ENCODE data around the gene CCDC89. TPM values are rescaled to one million over a fixed set of nuclear protein-coding genes. Genes with fewer than 3 reads are reported as not detected.

CCDC89 gene
- total and polyA plus RNA-seq, 2 of the 13 experiments (the other 11 are each of a cell fraction or from before 2014, with no cell fraction given) = 0.13 to 0.38 TPM

DNA sequence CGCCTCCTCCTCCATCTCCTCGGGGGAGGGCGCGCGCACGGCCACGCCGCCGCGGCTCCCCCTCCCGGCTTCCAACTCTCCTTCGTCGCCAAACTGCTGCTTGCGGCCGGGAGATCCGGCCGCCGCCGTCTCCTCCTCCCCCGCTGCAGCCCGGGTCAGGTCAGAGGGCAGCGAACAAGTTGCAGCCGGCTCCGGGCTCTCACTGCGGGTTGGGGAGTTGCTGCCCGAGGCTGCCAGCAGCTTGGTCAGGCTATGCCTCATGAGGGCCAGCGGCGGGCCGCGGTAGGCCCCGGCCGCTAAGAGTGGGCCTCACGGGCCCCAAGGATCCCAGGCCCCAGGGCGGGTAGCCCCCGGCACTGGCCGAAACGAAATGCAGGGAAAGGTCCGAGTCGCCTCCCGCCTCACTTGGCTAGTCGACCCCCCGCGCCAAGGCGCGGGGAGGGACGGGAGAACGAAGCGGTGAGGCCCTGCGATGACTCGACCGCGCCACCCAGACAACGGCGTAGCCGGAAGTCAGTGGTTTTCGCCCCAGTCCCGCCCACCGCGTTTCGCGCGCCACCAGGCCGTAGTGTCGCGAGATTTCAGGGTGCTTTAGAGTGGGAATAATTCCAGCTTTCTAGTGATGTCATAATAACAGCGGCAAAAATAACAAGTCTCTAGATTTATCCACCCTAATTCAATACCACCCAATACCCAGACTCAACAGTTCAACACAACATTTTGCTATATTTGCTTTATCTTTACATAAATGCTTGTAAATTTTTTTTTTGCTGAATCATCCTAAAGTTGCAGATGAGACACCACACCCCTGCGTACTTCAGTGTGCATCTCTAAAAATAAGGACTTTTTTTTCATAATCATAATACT is 21.1 kb downstream of the CCDC89 start, which contains the start of gene CREBZF (continued):
- TF ChIP-seq, protein P1, sequence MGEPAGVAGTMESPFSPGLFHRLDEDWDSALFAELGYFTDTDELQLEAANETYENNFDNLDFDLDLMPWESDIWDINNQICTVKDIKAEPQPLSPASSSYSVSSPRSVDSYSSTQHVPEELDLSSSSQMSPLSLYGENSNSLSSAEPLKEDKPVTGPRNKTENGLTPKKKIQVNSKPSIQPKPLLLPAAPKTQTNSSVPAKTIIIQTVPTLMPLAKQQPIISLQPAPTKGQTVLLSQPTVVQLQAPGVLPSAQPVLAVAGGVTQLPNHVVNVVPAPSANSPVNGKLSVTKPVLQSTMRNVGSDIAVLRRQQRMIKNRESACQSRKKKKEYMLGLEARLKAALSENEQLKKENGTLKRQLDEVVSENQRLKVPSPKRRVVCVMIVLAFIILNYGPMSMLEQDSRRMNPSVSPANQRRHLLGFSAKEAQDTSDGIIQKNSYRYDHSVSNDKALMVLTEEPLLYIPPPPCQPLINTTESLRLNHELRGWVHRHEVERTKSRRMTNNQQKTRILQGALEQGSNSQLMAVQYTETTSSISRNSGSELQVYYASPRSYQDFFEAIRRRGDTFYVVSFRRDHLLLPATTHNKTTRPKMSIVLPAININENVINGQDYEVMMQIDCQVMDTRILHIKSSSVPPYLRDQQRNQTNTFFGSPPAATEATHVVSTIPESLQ (CRISPR knock-in tag; conservative IDR thresholded peaks at IDR 0.05) = no peak
- TF ChIP-seq ZMYM4 (CRISPR knock-in tag; IDR thresholded peaks at IDR 0.05) (peak; percentile 93), DMAP1 (CRISPR knock-in tag; IDR thresholded peaks at IDR 0.05) (peak; percentile 82), ZNF10 (CRISPR knock-in tag; IDR thresholded peaks at IDR 0.05; ENCODE audit: borderline replicate concordance, low read depth) (no peak), SRF (IDR thresholded peaks at IDR 0.05; ENCODE audit: low read depth, low read length) (no peak), TBX2 (CRISPR knock-in tag; IDR thresholded peaks at IDR 0.05; ENCODE audit: borderline replicate concordance) (peak; percentile 59; the same call in 1 of the 2 replicates), JUN (CRISPR knock-in tag; IDR thresholded peaks at IDR 0.05) (peak; percentile 58; the same call in 1 of the 2 replicates), NKX3-1 (CRISPR knock-in tag; IDR thresholded peaks at IDR 0.05) (peak; percentile 72; the same call in 1 of the 2 replicates), CCDC6 (CRISPR knock-in tag; IDR thresholded peaks at IDR 0.05) (no peak; the same call in 1 of the 2 replicates), PHB2 (IDR thresholded peaks at IDR 0.05; ENCODE audit: partially characterized antibody) (no peak), FOSL1 (CRISPR knock-in tag; IDR thresholded peaks at IDR 0.05; ENCODE audit: borderline replicate concordance) (no peak)
- TF ChIP-seq, protein P2, sequence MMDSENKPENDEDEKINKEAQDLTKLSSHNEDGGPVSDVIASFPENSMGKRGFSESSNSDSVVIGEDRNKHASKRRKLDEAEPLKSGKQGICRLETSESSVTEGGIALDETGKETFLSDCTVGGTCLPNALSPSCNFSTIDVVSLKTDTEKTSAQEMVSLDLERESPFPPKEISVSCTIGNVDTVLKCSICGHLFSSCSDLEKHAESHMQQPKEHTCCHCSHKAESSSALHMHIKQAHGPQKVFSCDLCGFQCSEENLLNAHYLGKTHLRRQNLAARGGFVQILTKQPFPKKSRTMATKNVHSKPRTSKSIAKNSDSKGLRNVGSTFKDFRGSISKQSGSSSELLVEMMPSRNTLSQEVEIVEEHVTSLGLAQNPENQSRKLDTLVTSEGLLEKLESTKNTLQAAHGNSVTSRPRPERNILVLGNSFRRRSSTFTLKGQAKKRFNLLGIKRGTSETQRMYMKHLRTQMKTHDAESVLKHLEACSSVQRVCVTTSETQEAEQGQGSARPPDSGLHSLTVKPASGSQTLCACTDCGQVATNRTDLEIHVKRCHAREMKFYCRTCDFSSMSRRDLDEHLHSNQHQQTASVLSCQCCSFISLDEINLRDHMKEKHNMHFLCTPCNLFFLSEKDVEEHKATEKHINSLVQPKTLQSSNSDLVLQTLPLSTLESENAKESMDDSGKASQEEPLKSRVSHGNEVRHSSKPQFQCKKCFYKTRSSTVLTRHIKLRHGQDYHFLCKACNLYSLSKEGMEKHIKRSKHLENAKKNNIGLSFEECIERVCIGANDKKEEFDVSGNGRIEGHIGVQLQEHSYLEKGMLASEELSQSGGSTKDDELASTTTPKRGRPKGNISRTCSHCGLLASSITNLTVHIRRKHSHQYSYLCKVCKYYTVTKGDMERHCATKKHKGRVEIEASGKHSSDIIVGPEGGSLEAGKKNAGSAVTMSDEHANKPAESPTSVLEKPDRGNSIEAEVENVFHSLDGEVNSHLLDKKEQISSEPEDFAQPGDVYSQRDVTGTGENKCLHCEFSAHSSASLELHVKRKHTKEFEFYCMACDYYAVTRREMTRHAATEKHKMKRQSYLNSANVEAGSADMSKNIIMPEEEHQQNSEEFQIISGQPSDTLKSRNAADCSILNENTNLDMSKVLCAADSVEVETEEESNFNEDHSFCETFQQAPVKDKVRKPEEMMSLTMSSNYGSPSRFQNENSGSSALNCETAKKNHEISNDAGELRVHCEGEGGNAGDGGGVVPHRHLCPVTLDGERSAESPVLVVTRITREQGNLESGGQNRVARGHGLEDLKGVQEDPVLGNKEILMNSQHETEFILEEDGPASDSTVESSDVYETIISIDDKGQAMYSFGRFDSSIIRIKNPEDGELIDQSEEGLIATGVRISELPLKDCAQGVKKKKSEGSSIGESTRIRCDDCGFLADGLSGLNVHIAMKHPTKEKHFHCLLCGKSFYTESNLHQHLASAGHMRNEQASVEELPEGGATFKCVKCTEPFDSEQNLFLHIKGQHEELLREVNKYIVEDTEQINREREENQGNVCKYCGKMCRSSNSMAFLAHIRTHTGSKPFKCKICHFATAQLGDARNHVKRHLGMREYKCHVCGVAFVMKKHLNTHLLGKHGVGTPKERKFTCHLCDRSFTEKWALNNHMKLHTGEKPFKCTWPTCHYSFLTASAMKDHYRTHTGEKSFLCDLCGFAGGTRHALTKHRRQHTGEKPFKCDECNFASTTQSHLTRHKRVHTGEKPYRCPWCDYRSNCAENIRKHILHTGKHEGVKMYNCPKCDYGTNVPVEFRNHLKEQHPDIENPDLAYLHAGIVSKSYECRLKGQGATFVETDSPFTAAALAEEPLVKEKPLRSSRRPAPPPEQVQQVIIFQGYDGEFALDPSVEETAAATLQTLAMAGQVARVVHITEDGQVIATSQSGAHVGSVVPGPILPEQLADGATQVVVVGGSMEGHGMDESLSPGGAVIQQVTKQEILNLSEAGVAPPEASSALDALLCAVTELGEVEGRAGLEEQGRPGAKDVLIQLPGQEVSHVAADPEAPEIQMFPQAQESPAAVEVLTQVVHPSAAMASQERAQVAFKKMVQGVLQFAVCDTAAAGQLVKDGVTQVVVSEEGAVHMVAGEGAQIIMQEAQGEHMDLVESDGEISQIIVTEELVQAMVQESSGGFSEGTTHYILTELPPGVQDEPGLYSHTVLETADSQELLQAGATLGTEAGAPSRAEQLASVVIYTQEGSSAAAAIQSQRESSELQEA (CRISPR knock-in tag; IDR thresholded peaks at IDR 0.05; ENCODE audit: not compliant biosample characterization) = peak; percentile 53
- TF ChIP-seq, protein P3, sequence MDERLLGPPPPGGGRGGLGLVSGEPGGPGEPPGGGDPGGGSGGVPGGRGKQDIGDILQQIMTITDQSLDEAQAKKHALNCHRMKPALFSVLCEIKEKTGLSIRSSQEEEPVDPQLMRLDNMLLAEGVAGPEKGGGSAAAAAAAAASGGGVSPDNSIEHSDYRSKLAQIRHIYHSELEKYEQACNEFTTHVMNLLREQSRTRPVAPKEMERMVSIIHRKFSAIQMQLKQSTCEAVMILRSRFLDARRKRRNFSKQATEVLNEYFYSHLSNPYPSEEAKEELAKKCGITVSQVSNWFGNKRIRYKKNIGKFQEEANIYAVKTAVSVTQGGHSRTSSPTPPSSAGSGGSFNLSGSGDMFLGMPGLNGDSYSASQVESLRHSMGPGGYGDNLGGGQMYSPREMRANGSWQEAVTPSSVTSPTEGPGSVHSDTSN (CRISPR knock-in tag; IDR thresholded peaks at IDR 0.05) = no peak
- TF ChIP-seq, protein P4, sequence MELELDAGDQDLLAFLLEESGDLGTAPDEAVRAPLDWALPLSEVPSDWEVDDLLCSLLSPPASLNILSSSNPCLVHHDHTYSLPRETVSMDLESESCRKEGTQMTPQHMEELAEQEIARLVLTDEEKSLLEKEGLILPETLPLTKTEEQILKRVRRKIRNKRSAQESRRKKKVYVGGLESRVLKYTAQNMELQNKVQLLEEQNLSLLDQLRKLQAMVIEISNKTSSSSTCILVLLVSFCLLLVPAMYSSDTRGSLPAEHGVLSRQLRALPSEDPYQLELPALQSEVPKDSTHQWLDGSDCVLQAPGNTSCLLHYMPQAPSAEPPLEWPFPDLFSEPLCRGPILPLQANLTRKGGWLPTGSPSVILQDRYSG (CRISPR knock-in tag; IDR thresholded peaks at IDR 0.05) = no peak
- TF ChIP-seq, protein P5, sequence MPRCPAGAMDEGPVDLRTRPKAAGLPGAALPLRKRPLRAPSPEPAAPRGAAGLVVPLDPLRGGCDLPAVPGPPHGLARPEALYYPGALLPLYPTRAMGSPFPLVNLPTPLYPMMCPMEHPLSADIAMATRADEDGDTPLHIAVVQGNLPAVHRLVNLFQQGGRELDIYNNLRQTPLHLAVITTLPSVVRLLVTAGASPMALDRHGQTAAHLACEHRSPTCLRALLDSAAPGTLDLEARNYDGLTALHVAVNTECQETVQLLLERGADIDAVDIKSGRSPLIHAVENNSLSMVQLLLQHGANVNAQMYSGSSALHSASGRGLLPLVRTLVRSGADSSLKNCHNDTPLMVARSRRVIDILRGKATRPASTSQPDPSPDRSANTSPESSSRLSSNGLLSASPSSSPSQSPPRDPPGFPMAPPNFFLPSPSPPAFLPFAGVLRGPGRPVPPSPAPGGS (CRISPR knock-in tag; IDR thresholded peaks at IDR 0.05) = peak; percentile 94

All from HepG2 (cell line).